HepG2 (cell line): ENCODE results near the gene GNAI2. TPM values are rescaled to one million over a fixed set of nuclear protein-coding genes. Genes with fewer than 3 reads are reported as not detected.
A peak's percentile ranks its signal among the peaks of the same experiment; 100 is the strongest.

Experiments used
- FOXP4 ChIP-seq: sonication (generic); formaldehyde crosslinking; IDR thresholded peaks from 2 replicates; pipeline ENCODE4 v1.4.0; 2020; ENCODE audit warnings: missing genetic modification reagents
- HMGXB4 ChIP-seq, 2 experiments: sonication (generic) in 1 of 2; formaldehyde crosslinking in 1 of 2; IDR thresholded peaks; 2 replicates each; pipeline versions ENCODE4 v1.4.0 to v1.6.1; 2018 to 2020; ENCODE audit warnings: missing genetic modification reagents in 2 of 2, borderline replicate concordance in 1 of 2, low read depth in 1 of 2, mild to moderate bottlenecking in 1 of 2, missing biosample characterization in 1 of 2
- HOXA5 ChIP-seq: sonication (generic); formaldehyde crosslinking; IDR thresholded peaks from 2 replicates; pipeline ENCODE4 v1.4.0; 2020; ENCODE audit warnings: missing genetic modification reagents
- ISL2 ChIP-seq: sonication (generic); formaldehyde crosslinking; IDR thresholded peaks from 2 replicates; pipeline ENCODE4 v1.5.0; 2020; ENCODE audit warnings: missing genetic modification reagents
- ISX ChIP-seq: sonication (generic); formaldehyde crosslinking; conservative IDR thresholded peaks from 2 replicates; pipeline ENCODE4 v1.5.0; 2020; ENCODE audit warnings: missing genetic modification reagents
- JDP2 ChIP-seq: sonication (generic); formaldehyde crosslinking; IDR thresholded peaks from 2 replicates; pipeline ENCODE4 v1.8.1; 2022; ENCODE audit warnings: missing genetic modification reagents, borderline replicate concordance
- MATR3 ChIP-seq: sonication (generic); formaldehyde crosslinking; IDR thresholded peaks from 2 replicates; pipeline ENCODE4 v1.4.0; 2020; ENCODE audit warnings: missing genetic modification reagents
- NFATC3 ChIP-seq: sonication (generic); formaldehyde crosslinking; IDR thresholded peaks from 2 replicates; pipeline ENCODE4 v1.5.1; 2020; ENCODE audit warnings: mild to moderate bottlenecking, missing genetic modification reagents
- NRL ChIP-seq: sonication (generic); formaldehyde crosslinking; IDR thresholded peaks from 2 replicates; pipeline ENCODE4 v1.5.0; 2020; ENCODE audit warnings: missing genetic modification reagents, mild to moderate bottlenecking, moderate library complexity, borderline replicate concordance
- ONECUT2 ChIP-seq: sonication (generic); formaldehyde crosslinking; IDR thresholded peaks from 2 replicates; pipeline ENCODE4 v1.4.0; 2020; ENCODE audit warnings: missing genetic modification reagents
- PCBP1 ChIP-seq: fragments of 200-400 bp; formaldehyde crosslinking; IDR thresholded peaks from 2 replicates; pipeline ENCODE4 v1.6.1; 2017; ENCODE audit warnings: mild to moderate bottlenecking, low read depth, low read length, borderline replicate concordance
- PHF20 ChIP-seq: sonication (generic); formaldehyde crosslinking; IDR thresholded peaks from 2 replicates; pipeline ENCODE4 v1.5.0; 2020; ENCODE audit warnings: mild to moderate bottlenecking, missing genetic modification reagents
- REL ChIP-seq: sonication (generic); formaldehyde crosslinking; conservative IDR thresholded peaks from 2 replicates; pipeline ENCODE4 v1.8.0; 2022; ENCODE audit warnings: mild to moderate bottlenecking, missing genetic modification reagents, moderate library complexity
- RELA ChIP-seq: sonication (generic); formaldehyde crosslinking; IDR thresholded peaks from 2 replicates; pipeline ENCODE4 v1.4.0; 2020; ENCODE audit warnings: missing genetic modification reagents
- SAP130 ChIP-seq: IDR thresholded peaks from 2 replicates; pipeline ENCODE4 v1.6.1; 2016; ENCODE audit warnings: low read depth
- TBP ChIP-seq: sonication (generic); formaldehyde crosslinking; IDR thresholded peaks from 2 replicates; pipeline ENCODE4 v1.5.0; 2020; ENCODE audit warnings: missing genetic modification reagents
- ZNF232 ChIP-seq: sonication (generic); formaldehyde crosslinking; IDR thresholded peaks from 2 replicates; pipeline ENCODE4 v1.4.0; 2020; ENCODE audit warnings: missing genetic modification reagents, borderline replicate concordance
- ZNF253 ChIP-seq: sonication (generic); formaldehyde crosslinking; IDR thresholded peaks from 2 replicates; pipeline ENCODE4 v1.8.0; 2022; ENCODE audit warnings: mild to moderate bottlenecking, missing genetic modification reagents, borderline replicate concordance
- ZNF512B ChIP-seq: sonication (generic); formaldehyde crosslinking; IDR thresholded peaks from 2 replicates; pipeline ENCODE4 v1.5.1; 2020; ENCODE audit warnings: missing genetic modification reagents, mild to moderate bottlenecking, borderline replicate concordance
- ZNF678 ChIP-seq: sonication (generic); formaldehyde crosslinking; IDR thresholded peaks from 2 replicates; pipeline ENCODE4 v1.4.0; 2020; ENCODE audit warnings: mild to moderate bottlenecking, missing genetic modification reagents
- ZNF740 ChIP-seq: sonication (generic); formaldehyde crosslinking; IDR thresholded peaks from 2 replicates; pipeline ENCODE4 v1.4.0; 2020; ENCODE audit warnings: missing genetic modification reagents
- ZSCAN20 ChIP-seq: sonication (generic); formaldehyde crosslinking; IDR thresholded peaks from 2 replicates; pipeline ENCODE4 v1.4.0; 2020; ENCODE audit warnings: missing genetic modification reagents, mild to moderate bottlenecking, borderline replicate concordance
- polyA plus RNA-seq, 8 experiments: library from polyadenylated mRNA; depleted of rRNA in 3 of 8; stranded (reverse) in 7 of 8; unstranded in 1 of 8; fragments of >200 nt; fragmentation: Illumina TruSeq in 4 of 8; extraction: Trizol in 4 of 8; gene quantifications; 2 replicates each; pipeline versions ENCODE4 v1.2.1 to v1.2.3, GENCODE V29; 2011 to 2016; ENCODE audit warnings: low read depth in 4 of 8, missing spikeins in 1 of 8, mixed read lengths in 1 of 8; ENCODE audit not compliant: insufficient read depth in 1 of 8
- total RNA-seq, 5 experiments: library from RNA; depleted of rRNA; stranded (reverse); fragments of >200 nt; fragmentation: Illumina TruSeq; extraction: Trizol; gene quantifications; 2 replicates each; pipeline ENCODE4 v1.2.3, GENCODE V29; 2016; ENCODE audit warnings: low read depth in 1 of 5

GNAI2 gene
- total and polyA plus RNA-seq, 2 of the 13 experiments (the other 11 are each of a cell fraction or from before 2014, with no cell fraction given), result 51.1 to 66.2 TPM

GRCh38 chr3:50194128-50194902 is 41.7 kb upstream of the GNAI2 start (continued):
- TF ChIP-seq FOXP4 (CRISPR knock-in tag), result 0 out of 2 replicates have a peak, but pooled peaks have one; percentile 45
- TF ChIP-seq ZNF512B (CRISPR knock-in tag), result no peak
- TF ChIP-seq ZNF740, result peak; percentile 99
- peak; percentile 49; the same call in 1 of the 2 replicates for TF ChIP-seq SAP130 (CRISPR knock-in tag)
- TF ChIP-seq ZNF232 (CRISPR knock-in tag), result 0 out of 2 replicates have a peak, but pooled peaks have one; percentile 48
- TF ChIP-seq TBP (CRISPR knock-in tag), result no peak
- peak; percentile 60 for TF ChIP-seq HOXA5
- TF ChIP-seq ISX, result no peak
- no peak for TF ChIP-seq ZNF253 (CRISPR knock-in tag)
- TF ChIP-seq HMGXB4 (CRISPR knock-in tag; IDR thresholded peaks at IDR 0.05; ENCODE audit: borderline replicate concordance in 1 of 2, low read depth in 1 of 2), result peak; percentile 78 to 83
- TF ChIP-seq ZNF678 (CRISPR knock-in tag), result no peak; the same call in 1 of the 2 replicates
- TF ChIP-seq NRL (CRISPR knock-in tag), result no peak
- no peak for TF ChIP-seq JDP2
- no peak for TF ChIP-seq PCBP1
- no peak for TF ChIP-seq NFATC3
- TF ChIP-seq ISL2 (CRISPR knock-in tag), result peak; percentile 66
- TF ChIP-seq REL (CRISPR knock-in tag), result 0 out of 2 replicates have a peak, but pooled peaks have one; percentile 61
- TF ChIP-seq MATR3 (CRISPR knock-in tag), result no peak
- no peak for TF ChIP-seq RELA (CRISPR knock-in tag)
- TF ChIP-seq PHF20 (CRISPR knock-in tag), result no peak
- TF ChIP-seq ONECUT2 (CRISPR knock-in tag), result no peak
- no peak for TF ChIP-seq ZSCAN20 (CRISPR knock-in tag)
